Measurements from ENCODE around the gene CCDC12.

- TF ChIP-seq PATZ1 (CRISPR knock-in tag; IDR thresholded peaks at IDR 0.05) (no peak), NCOA1 (CRISPR knock-in tag; IDR thresholded peaks at IDR 0.05) (no peak), REPIN1 (CRISPR knock-in tag; IDR thresholded peaks at IDR 0.05; ENCODE audit: borderline replicate concordance, low read depth) (no peak), KMT2A (CRISPR knock-in tag; IDR thresholded peaks at IDR 0.05) (no peak), RXRA (CRISPR knock-in tag; IDR thresholded peaks at IDR 0.05) (no peak), ZNF670 (CRISPR knock-in tag; IDR thresholded peaks at IDR 0.05; ENCODE audit: borderline replicate concordance) (no peak), SMC3 (IDR thresholded peaks at IDR 0.05; ENCODE audit: low read length) (no peak), ZNF143 (CRISPR knock-in tag; IDR thresholded peaks at IDR 0.05) (no peak), FOXP1 (IDR thresholded peaks at IDR 0.05) (no peak), FOXP1 (CRISPR knock-in tag; IDR thresholded peaks at IDR 0.05) (no peak)
Measured at GRCh38 chr3:46905213-46905560, 71.4 kb downstream of the CCDC12 start.
